GM23338 (cell line): ENCODE results near the gene PPARD. TPM values are rescaled to one million over a fixed set of nuclear protein-coding genes. Genes with fewer than 3 reads are reported as not detected.
A peak's percentile ranks its signal among the peaks of the same experiment; 100 is the strongest.

Source experiments
- ATAC-seq: fragments of 200-7000 bp; cut with Tn5 transposase; 3 replicates; pipeline ENCODE4 v1.9.1; 2020
- DNase-seq: peaks from one replicate; pipeline ENCODE4 v3.0.0-alpha.2; 2015; ENCODE audit warnings: low spot score
- H2AFZ ChIP-seq: fragments of 200-600 bp; sonication (generic); 2 replicates; pipeline ENCODE4 v1.8.0; 2016; ENCODE audit warnings: antibody characterized with exemption, mild to moderate bottlenecking, moderate library complexity
- H3F3A ChIP-seq: fragments of 200-600 bp; sonication (generic); replicated peaks from 2 replicates; pipeline ENCODE4 v1.8.0; 2017; ENCODE audit warnings: antibody characterized with exemption, mixed run types, low read depth
- H3K27ac ChIP-seq: fragments of 200-600 bp; sonication (generic); 2 replicates; pipeline ENCODE4 v1.6.1; 2016; ENCODE audit warnings: low read depth
- H3K27me3 ChIP-seq: fragments of 200-600 bp; sonication (generic); 2 replicates; pipeline ENCODE4 v1.8.0; 2016; ENCODE audit warnings: mild to moderate bottlenecking, mixed run types, moderate library complexity; ENCODE audit not compliant: insufficient read depth
- H3K36me3 ChIP-seq: fragments of 200-600 bp; sonication (generic); 2 replicates; pipeline ENCODE4 v1.8.0; 2016; ENCODE audit warnings: mild to moderate bottlenecking; ENCODE audit not compliant: insufficient read depth
- H3K4me1 ChIP-seq: fragments of 200-600 bp; sonication (generic); 2 replicates; pipeline ENCODE4 v1.8.0; 2016; ENCODE audit warnings: mild to moderate bottlenecking, moderate library complexity; ENCODE audit not compliant: insufficient read depth
- H3K4me2 ChIP-seq: fragments of 200-600 bp; sonication (generic); 2 replicates; pipeline ENCODE4 v1.7.1; 2017; ENCODE audit warnings: mixed run types
- H3K4me3 ChIP-seq: fragments of 200-600 bp; sonication (generic); 2 replicates; pipeline ENCODE4 v1.6.1; 2016; ENCODE audit warnings: mixed run types
- H3K79me2 ChIP-seq: fragments of 200-600 bp; sonication (generic); replicated peaks from 2 replicates; pipeline ENCODE4 v1.8.0; 2017; ENCODE audit warnings: mild to moderate bottlenecking; ENCODE audit not compliant: insufficient read depth
- H3K9me2 ChIP-seq: fragments of 200-600 bp; sonication (generic); 2 replicates; pipeline ENCODE4 v1.8.0; 2017; ENCODE audit not compliant: insufficient read depth
- H4K20me1 ChIP-seq: fragments of 200-600 bp; sonication (generic); replicated peaks from 2 replicates; pipeline ENCODE4 v1.8.0; 2017; ENCODE audit warnings: mild to moderate bottlenecking; ENCODE audit not compliant: insufficient read depth
- H3K27ac Mint-ChIP-seq: 2 replicates; pipeline ENCODE4 v1.8.0; 2020; ENCODE audit warnings: inconsistent platforms, mild to moderate bottlenecking, moderate library complexity, mixed read lengths
- H3K27me3 Mint-ChIP-seq: 3 replicates; pipeline ENCODE4 v1.8.0; 2022; ENCODE audit warnings: low read depth, mild to moderate bottlenecking, moderate library complexity, mixed read lengths, inconsistent platforms; ENCODE audit not compliant: insufficient read depth, poor library complexity
- H3K36me3 Mint-ChIP-seq: 3 replicates; pipeline ENCODE4 v1.8.0; 2021; ENCODE audit warnings: low read depth, mild to moderate bottlenecking, inconsistent platforms, moderate library complexity, mixed read lengths
- H3K4me1 Mint-ChIP-seq: 3 replicates; pipeline ENCODE4 v1.8.0; 2020; ENCODE audit warnings: mild to moderate bottlenecking, inconsistent platforms, mixed read lengths
- H3K4me3 Mint-ChIP-seq: 3 replicates; pipeline ENCODE4 v1.8.0; 2021; ENCODE audit warnings: moderate library complexity, mild to moderate bottlenecking, inconsistent platforms, mixed read lengths
- H3K9me3 Mint-ChIP-seq: 3 replicates; pipeline ENCODE4 v1.8.0; 2020; ENCODE audit warnings: moderate library complexity, mild to moderate bottlenecking, inconsistent platforms, mixed read lengths
- CREB1 ChIP-seq: fragments of 250-450 bp; sonication (Bioruptor Pico); IDR thresholded peaks from 2 replicates; pipeline ENCODE4 v1.5.0; 2020; ENCODE audit warnings: low read depth, mild to moderate bottlenecking, moderate library complexity
- EZH2 ChIP-seq: fragments of 200-600 bp; sonication (generic); IDR thresholded peaks from one replicate; pipeline ENCODE4 v1.8.0; 2017; ENCODE audit warnings: antibody characterized with exemption, mild to moderate bottlenecking, low read depth; ENCODE audit not compliant: unreplicated experiment
- EZH2phosphoT487 ChIP-seq: fragments of 200-600 bp; sonication (generic); IDR thresholded peaks from one replicate; pipeline ENCODE4 v1.8.1; 2018; ENCODE audit warnings: antibody characterized with exemption; ENCODE audit not compliant: unreplicated experiment
- JUNB ChIP-seq: IDR thresholded peaks from one replicate; pipeline ENCODE4 v1.6.1; 2016; ENCODE audit warnings: antibody characterized with exemption; ENCODE audit not compliant: unreplicated experiment
- POLR2AphosphoS5 ChIP-seq: IDR thresholded peaks from 2 replicates; pipeline ENCODE4 v1.6.1; 2016; ENCODE audit warnings: antibody characterized with exemption, low read depth
- STAT1 ChIP-seq: IDR thresholded peaks from one replicate; pipeline ENCODE4 v1.6.1; 2016; ENCODE audit warnings: antibody characterized with exemption; ENCODE audit not compliant: unreplicated experiment
- long read RNA-seq: library from polyadenylated mRNA; unstranded; transcript quantifications from one replicate; pipeline ENCODE4 v2.0.0, GENCODE V29; 2020; ENCODE audit not compliant: unreplicated experiment
- polyA plus RNA-seq: library from polyadenylated mRNA; unstranded; fragments of >200 nt; fragmentation: Nextera tagmentation; extraction: Ambion mirVana; gene quantifications from 2 replicates; pipeline ENCODE4 v1.2.1, GENCODE V29; 2016
- total RNA-seq: library from RNA; depleted of rRNA; stranded (reverse); fragments of >200 nt; shearing (Covaris generic); gene quantifications from 2 replicates; pipeline ENCODE4 v1.2.3, GENCODE V29; 2014; rRNA removed
- TF ChIP-seq, protein P1 (sequence below), 2 experiments: fragments of 200-600 bp in 1 of 2; sonication (generic) in 1 of 2; conservative IDR thresholded peaks; 2 replicates each; pipeline versions ENCODE4 v1.5.1 to v1.6.1; 2016 to 2017; ENCODE audit warnings: antibody characterized with exemption in 2 of 2, low read depth in 2 of 2, mild to moderate bottlenecking in 2 of 2, moderate library complexity in 1 of 2
- TF ChIP-seq, protein P2 (sequence below): fragments of 250-450 bp; sonication (Bioruptor Pico); IDR thresholded peaks from 2 replicates; pipeline ENCODE4 v1.5.0; 2020; ENCODE audit warnings: mild to moderate bottlenecking, moderate library complexity

Gene PPARD
- total RNA-seq (8.7 and 9.7 TPM in 2 replicates), polyA plus RNA-seq (4.8 and 5.1 TPM in 2 replicates)
- long read RNA-seq: 0 reads

DNA sequence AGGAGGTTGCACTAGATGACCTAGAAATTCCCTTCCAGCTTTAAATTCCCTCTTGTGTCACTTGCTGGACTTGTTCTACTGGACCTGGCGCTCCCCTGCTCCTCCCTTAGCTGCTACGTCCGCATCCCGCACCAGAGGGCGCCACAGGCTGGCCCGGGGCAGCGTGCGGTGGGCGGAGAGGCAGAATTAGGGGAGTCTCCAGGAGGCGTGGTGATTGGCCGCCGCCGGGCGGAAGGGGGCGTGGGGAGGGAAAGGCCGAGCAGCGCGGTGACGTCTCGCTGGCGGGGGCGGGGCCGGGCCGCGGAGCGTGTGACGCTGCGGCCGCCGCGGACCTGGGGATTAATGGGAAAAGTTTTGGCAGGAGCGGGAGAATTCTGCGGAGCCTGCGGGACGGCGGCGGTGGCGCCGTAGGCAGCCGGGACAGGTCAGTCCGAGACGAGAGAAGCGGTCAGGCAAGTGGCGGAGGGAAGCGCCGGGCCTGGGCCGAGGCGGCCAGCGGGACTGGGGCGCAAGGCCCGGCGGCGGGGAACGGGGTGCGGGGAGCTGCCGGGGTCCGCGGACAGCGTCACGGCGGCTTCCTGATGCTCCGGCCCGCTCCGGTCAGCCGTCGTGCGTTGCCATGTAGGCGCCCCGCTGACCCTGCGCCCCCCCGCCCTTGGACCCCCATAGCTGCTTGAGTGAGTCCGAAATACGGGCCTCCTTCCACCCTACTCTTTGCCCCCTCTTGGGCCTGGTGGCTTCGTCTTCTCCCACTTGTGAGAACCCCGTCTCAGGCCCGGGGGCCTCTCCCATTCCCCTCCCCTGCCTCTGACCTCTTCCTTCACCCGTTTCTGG lies at the start of gene PPARD:
Gene PPARD, plus strand, starts transcription at position 301 of the 834 bp plus-strand sequence. CDS start 68,530 bp downstream, outside the sequence.
- H3K27me3 ChIP-seq: no peaks in the 10 kb centered on the region
- TF ChIP-seq POLR2AphosphoS5 (peak; percentile 77), STAT1 (no peak), EZH2 (no peak), CREB1 (CRISPR knock-in tag) (peak; percentile 89)
- TF ChIP-seq, protein P1, sequence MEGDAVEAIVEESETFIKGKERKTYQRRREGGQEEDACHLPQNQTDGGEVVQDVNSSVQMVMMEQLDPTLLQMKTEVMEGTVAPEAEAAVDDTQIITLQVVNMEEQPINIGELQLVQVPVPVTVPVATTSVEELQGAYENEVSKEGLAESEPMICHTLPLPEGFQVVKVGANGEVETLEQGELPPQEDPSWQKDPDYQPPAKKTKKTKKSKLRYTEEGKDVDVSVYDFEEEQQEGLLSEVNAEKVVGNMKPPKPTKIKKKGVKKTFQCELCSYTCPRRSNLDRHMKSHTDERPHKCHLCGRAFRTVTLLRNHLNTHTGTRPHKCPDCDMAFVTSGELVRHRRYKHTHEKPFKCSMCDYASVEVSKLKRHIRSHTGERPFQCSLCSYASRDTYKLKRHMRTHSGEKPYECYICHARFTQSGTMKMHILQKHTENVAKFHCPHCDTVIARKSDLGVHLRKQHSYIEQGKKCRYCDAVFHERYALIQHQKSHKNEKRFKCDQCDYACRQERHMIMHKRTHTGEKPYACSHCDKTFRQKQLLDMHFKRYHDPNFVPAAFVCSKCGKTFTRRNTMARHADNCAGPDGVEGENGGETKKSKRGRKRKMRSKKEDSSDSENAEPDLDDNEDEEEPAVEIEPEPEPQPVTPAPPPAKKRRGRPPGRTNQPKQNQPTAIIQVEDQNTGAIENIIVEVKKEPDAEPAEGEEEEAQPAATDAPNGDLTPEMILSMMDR (conservative IDR thresholded peaks at IDR 0.05; ENCODE audit: low read depth in 2 of 2): peak; percentile 96 to 99
- H2AFZ ChIP-seq: peak within 1 kb of the TSS; percentile 80
- H3K4me1 ChIP-seq: peaks cover 12% of the 10 kb centered on the region
- H3K4me2 ChIP-seq: peak within 1 kb of the TSS; percentile 85
- H3F3A ChIP-seq: peaks cover 5% of the 10 kb centered on the region; the same call in 1 of the 2 replicates
- peak; percentile 91 for ATAC-seq
- Mint-ChIP-seq H3K36me3 (no peaks in the 10 kb centered on the region; the same call in 2 of the 3 replicates), H3K9me3 (peaks cover 9% of the 10 kb centered on the region; the same call in 2 of the 3 replicates), H3K27ac (no peak within 1 kb of the TSS), H3K4me3 (peak within 1 kb of the TSS; percentile 88), H3K27me3 (peaks cover 5% of the 10 kb centered on the region), H3K4me1 (peaks cover 16% of the 10 kb centered on the region)
- peak within 1 kb of the TSS; percentile 82 for H3K4me3 ChIP-seq
- no peaks in the 10 kb centered on the region for H3K36me3 ChIP-seq
- peaks cover 25% of the 10 kb centered on the region for H3K79me2 ChIP-seq
- DNase-seq: peak; percentile 97
- H3K9me2 ChIP-seq: no peaks in the 10 kb centered on the region
- no peak within 1 kb of the TSS for H3K27ac ChIP-seq
- 0 out of 2 replicates have a peak, but pooled peaks cover 3% of the 10 kb centered on the region for H4K20me1 ChIP-seq

DNA sequence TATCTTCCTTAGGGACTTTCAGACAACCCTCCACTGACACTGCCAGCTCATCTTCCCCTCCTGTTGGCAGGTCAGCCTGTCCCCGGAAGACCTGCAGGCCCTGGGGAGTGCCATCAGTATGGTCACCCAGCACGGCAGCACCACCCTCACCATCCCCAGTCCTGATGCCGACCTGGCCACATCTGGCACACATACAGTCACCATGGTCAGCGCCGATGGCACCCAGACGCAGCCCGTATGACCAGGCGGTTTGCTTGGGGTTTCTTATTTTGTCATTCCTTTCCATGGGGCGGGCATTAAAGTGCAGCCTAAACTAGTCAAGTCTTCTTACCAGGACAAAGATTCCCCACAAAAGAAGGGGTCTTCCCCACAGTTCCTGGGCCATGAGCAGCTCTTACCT lies 48.7 kb upstream of the PPARD start:
- Histone ChIP-seq H3K36me3 (no peaks in the 10 kb centered on the region; the same call in 1 of the 2 replicates), H3K79me2 (no peaks in the 10 kb centered on the region), H3F3A (no peaks in the 10 kb centered on the region), H3K27ac (no peak overlapping the region), H3K4me1 (peaks cover 13% of the 10 kb centered on the region; the same call in 1 of the 2 replicates), H2AFZ (no peak overlapping the region), H3K9me2 (no peaks in the 10 kb centered on the region), H3K4me2 (no peak overlapping the region), H3K4me3 (no peak overlapping the region), H3K27me3 (no peaks in the 10 kb centered on the region), H4K20me1 (no peaks in the 10 kb centered on the region)
- no peak overlapping the region for H3K27ac Mint-ChIP-seq
- peaks cover 11% of the 10 kb centered on the region for H3K27me3 Mint-ChIP-seq
- ATAC-seq (no peak), DNase-seq (no peak)
- H3K4me1 Mint-ChIP-seq: peaks cover 14% of the 10 kb centered on the region
- H3K9me3 Mint-ChIP-seq: no peaks in the 10 kb centered on the region; the same call in 2 of the 3 replicates
- no peak overlapping the region for H3K4me3 Mint-ChIP-seq
- H3K36me3 Mint-ChIP-seq: peaks cover 15% of the 10 kb centered on the region
- no peak for TF ChIP-seq EZH2phosphoT487
- TF ChIP-seq POLR2AphosphoS5: no peak
- TF ChIP-seq, protein P2, sequence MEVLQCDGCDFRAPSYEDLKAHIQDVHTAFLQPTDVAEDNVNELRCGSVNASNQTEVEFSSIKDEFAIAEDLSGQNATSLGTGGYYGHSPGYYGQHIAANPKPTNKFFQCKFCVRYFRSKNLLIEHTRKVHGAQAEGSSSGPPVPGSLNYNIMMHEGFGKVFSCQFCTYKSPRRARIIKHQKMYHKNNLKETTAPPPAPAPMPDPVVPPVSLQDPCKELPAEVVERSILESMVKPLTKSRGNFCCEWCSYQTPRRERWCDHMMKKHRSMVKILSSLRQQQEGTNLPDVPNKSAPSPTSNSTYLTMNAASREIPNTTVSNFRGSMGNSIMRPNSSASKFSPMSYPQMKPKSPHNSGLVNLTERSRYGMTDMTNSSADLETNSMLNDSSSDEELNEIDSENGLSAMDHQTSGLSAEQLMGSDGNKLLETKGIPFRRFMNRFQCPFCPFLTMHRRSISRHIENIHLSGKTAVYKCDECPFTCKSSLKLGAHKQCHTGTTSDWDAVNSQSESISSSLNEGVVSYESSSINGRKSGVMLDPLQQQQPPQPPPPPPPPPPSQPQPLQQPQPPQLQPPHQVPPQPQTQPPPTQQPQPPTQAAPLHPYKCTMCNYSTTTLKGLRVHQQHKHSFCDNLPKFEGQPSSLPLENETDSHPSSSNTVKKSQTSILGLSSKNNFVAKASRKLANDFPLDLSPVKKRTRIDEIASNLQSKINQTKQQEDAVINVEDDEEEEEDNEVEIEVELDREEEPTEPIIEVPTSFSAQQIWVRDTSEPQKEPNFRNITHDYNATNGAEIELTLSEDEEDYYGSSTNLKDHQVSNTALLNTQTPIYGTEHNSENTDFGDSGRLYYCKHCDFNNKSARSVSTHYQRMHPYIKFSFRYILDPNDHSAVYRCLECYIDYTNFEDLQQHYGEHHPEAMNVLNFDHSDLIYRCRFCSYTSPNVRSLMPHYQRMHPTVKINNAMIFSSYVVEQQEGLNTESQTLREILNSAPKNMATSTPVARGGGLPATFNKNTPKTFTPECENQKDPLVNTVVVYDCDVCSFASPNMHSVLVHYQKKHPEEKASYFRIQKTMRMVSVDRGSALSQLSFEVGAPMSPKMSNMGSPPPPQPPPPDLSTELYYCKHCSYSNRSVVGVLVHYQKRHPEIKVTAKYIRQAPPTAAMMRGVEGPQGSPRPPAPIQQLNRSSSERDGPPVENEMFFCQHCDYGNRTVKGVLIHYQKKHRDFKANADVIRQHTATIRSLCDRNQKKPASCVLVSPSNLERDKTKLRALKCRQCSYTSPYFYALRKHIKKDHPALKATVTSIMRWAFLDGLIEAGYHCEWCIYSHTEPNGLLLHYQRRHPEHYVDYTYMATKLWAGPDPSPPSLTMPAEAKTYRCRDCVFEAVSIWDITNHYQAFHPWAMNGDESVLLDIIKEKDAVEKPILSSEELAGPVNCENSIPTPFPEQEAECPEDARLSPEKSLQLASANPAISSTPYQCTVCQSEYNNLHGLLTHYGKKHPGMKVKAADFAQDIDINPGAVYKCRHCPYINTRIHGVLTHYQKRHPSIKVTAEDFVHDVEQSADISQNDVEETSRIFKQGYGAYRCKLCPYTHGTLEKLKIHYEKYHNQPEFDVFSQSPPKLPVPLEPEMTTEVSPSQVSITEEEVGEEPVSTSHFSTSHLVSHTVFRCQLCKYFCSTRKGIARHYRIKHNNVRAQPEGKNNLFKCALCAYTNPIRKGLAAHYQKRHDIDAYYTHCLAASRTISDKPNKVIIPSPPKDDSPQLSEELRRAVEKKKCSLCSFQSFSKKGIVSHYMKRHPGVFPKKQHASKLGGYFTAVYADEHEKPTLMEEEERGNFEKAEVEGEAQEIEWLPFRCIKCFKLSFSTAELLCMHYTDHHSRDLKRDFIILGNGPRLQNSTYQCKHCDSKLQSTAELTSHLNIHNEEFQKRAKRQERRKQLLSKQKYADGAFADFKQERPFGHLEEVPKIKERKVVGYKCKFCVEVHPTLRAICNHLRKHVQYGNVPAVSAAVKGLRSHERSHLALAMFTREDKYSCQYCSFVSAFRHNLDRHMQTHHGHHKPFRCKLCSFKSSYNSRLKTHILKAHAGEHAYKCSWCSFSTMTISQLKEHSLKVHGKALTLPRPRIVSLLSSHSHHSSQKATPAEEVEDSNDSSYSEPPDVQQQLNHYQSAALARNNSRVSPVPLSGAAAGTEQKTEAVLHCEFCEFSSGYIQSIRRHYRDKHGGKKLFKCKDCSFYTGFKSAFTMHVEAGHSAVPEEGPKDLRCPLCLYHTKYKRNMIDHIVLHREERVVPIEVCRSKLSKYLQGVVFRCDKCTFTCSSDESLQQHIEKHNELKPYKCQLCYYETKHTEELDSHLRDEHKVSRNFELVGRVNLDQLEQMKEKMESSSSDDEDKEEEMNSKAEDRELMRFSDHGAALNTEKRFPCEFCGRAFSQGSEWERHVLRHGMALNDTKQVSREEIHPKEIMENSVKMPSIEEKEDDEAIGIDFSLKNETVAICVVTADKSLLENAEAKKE (CRISPR knock-in tag): no peak
- no peak for TF ChIP-seq STAT1
- TF ChIP-seq JUNB: no peak
